Kidney epithelial cell (primary cell): ENCODE measurements around the gene CCDC85A. TPM values are rescaled to one million over a fixed set of nuclear protein-coding genes. Genes with fewer than 3 reads are reported as not detected.

ENCODE experiments used
- DNase-seq: peaks from one replicate; pipeline ENCODE4 v3.0.0-alpha.2; 2010; ENCODE audit warnings: low read depth
- H3K27me3 ChIP-seq: 2 replicates; pipeline ENCODE4 v1.6.0; 2011; ENCODE audit warnings: low read length; ENCODE audit not compliant: control insufficient read depth, insufficient read depth
- H3K36me3 ChIP-seq: 2 replicates; pipeline ENCODE4 v1.5.1; 2011; ENCODE audit warnings: low read length; ENCODE audit not compliant: control insufficient read depth, insufficient read depth
- H3K4me3 ChIP-seq: 2 replicates; pipeline ENCODE4 v1.5.1; 2011; ENCODE audit warnings: low read depth, mild to moderate bottlenecking, control low read depth, low read length
- total RNA-seq: library from RNA; depleted of rRNA; stranded (reverse); fragments of >200 nt; gene quantifications from 2 replicates; pipeline ENCODE4 v1.2.3, GENCODE V29; 2015
- TF ChIP-seq, protein P1 (sequence below): IDR thresholded peaks from 2 replicates; pipeline ENCODE4 v1.5.1; 2011; ENCODE audit warnings: mild to moderate bottlenecking, moderate library complexity, low read length, control low read depth, inconsistent platforms; ENCODE audit not compliant: insufficient read depth, poor library complexity, severe bottlenecking

The CCDC85A gene
- total RNA-seq, 1 donor from 2014 or later, result 0.29 TPM

- no peak for DNase-seq
- no peaks in the 10 kb centered on the region for H3K36me3 ChIP-seq
- no peaks in the 10 kb centered on the region for H3K27me3 ChIP-seq
- H3K4me3 ChIP-seq, result no peak overlapping the region
- TF ChIP-seq, protein P1, sequence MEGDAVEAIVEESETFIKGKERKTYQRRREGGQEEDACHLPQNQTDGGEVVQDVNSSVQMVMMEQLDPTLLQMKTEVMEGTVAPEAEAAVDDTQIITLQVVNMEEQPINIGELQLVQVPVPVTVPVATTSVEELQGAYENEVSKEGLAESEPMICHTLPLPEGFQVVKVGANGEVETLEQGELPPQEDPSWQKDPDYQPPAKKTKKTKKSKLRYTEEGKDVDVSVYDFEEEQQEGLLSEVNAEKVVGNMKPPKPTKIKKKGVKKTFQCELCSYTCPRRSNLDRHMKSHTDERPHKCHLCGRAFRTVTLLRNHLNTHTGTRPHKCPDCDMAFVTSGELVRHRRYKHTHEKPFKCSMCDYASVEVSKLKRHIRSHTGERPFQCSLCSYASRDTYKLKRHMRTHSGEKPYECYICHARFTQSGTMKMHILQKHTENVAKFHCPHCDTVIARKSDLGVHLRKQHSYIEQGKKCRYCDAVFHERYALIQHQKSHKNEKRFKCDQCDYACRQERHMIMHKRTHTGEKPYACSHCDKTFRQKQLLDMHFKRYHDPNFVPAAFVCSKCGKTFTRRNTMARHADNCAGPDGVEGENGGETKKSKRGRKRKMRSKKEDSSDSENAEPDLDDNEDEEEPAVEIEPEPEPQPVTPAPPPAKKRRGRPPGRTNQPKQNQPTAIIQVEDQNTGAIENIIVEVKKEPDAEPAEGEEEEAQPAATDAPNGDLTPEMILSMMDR, result no peak
Observed at GRCh38 chr2:56382466-56382865, 198.7 kb downstream of the CCDC85A start.

- Histone ChIP-seq H3K4me3 (no peak overlapping the region), H3K27me3 (no peaks in the 10 kb centered on the region), H3K36me3 (no peaks in the 10 kb centered on the region)
- no peak for DNase-seq
- TF ChIP-seq, protein P1, result no peak
Observed at GRCh38 chr2:56386657-56387056, 202.9 kb downstream of the CCDC85A start.

- no peaks in the 10 kb centered on the region for H3K36me3 ChIP-seq
- TF ChIP-seq, protein P1, result no peak
- DNase-seq, result no peak
- no peaks in the 10 kb centered on the region for H3K27me3 ChIP-seq
- no peak overlapping the region for H3K4me3 ChIP-seq
Observed at GRCh38 chr2:56390644-56391043, 206.9 kb downstream of the CCDC85A start.

GRCh38 chr2:56410140-56410539 is 226.3 kb downstream of the CCDC85A start:
- Histone ChIP-seq H3K4me3 (no peak overlapping the region), H3K27me3 (no peaks in the 10 kb centered on the region), H3K36me3 (no peaks in the 10 kb centered on the region)
- no peak for DNase-seq
- TF ChIP-seq, protein P1, result no peak

- TF ChIP-seq, protein P1, result no peak
- DNase-seq, result no peak
- Histone ChIP-seq H3K27me3 (no peaks in the 10 kb centered on the region), H3K4me3 (no peak overlapping the region), H3K36me3 (no peaks in the 10 kb centered on the region)
Observed at GRCh38 chr2:56416500-56417176, 232.8 kb downstream of the CCDC85A start.
